HG02610 (cell line): ENCODE measurements around the gene RPL36A.
A peak's percentile ranks its signal among the peaks of the same experiment; 100 is the strongest.

Experiments used
- ATAC-seq: cut with Tn5 transposase; IDR thresholded peaks from one replicate; pipeline ENCODE4 v1.9.1; 2021; ENCODE audit warnings: mild to moderate bottlenecking, moderate library complexity; ENCODE audit not compliant: unreplicated experiment

Gene RPL36A

DNA sequence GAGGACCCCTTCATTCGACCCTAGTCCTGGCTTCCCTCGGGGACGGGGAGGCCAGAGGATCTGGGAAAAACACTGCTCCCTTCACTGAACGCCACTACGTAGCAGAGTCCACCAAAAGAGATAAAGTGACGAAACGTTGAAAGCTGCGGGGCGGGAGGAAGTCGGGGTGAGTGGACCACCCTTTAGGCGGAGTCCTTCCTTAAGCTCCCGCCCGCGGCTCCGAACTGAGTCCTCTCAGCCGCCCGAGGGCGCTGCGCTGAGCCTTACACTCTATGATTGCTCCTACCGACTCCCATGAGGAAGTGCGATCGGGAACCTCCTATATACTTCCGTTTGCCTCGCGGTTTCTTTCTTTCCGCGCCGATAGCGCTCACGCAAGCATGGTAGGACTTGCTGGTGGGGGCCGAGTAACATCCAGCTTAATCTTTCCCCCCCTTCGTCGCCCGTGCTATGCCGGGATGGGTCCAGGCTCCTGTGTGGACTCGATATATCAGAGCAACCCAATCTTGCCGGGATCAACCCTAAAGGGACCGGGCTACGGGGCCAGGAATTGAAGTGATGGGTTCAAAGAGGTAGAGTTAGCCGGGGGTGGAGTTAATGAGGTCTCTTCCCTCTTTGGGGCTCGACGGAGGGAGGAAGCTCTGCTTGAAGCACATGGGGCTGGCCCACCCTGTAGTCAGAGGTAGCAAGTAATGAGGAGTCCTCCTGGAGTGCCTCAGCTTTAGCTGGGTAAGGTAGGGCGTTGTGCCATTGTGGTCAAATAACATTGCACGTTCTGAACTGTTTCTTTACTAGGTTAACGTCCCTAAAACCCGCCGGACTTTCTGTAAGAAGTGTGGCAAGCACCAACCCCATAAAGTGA lies at the start of gene RPL36A:
Gene RPL36A, plus strand, starts transcription at position 348 of the 862 bp plus-strand sequence. Its CDS starts 33 bp downstream, at position 381.
- ATAC-seq: peak; percentile 86

DNA sequence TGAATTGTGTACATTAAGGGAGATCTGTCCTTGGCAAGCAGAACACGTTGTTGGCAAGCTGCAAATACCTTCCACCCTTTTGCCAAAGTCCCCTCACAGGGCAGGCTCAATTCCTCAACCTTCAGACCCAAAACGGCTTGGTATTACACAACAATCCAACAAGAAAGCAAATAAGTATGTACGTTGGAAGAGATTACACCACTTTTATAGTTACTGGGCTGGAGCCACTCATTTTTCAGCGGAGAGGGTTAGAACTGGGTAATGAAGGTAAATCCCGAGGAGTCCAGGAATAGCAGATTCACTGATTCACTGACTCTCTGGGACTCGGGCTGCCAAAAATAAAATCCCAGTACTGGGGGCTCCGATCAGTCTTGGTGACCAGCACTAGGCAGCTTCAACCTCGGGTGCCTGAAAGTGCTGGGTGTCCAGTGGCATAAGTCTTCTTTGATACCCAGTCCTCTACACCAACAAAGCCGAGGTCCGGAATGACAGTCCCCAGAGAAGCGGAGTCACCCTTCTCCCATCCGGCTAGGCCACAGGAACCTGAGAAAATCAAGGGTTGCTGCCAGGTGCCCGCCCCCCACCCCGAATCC lies 42.9 kb upstream of the RPL36A start:
- no peak for ATAC-seq

DNA sequence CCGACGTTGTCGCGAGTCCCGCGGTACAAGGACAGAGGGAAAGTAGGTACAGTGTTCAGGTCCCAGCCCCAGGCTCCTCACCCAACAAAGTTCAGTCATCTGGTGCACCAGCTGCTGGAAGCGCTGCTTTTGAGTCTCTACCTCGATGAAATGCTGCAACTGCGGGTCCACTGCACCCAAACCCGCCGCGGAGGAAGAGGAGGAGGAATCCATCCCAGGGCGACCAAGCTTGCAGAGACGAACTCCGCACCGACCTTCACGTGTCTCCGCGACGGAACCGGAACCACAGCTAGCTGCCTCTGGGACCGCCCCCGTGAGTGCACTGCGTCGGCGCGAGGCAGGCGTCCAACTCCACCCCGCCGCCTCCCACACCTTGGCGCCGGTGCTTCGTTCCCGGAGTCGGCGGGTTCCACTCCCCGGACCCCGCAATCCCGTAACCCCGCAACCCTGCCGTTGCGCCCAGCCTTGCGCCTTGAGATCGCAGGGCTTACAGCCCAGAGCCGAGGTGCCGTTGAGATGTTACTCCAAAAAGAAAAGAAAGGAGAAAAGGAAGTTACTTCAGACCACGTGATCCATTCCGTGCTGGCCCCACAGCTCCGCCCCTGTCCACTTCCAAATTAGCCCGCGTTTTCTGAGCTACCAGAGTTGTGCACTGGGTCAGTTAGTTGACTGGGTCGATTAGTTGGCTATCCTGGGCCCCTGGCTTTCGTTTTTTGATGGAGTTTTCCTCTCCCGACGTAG lies 42.2 kb upstream of the RPL36A start, which contains the start of gene TIMM8A:
Gene TIMM8A, minus strand, starts transcription at position 291 of the 741 bp plus-strand sequence. Its CDS starts 78 bp downstream, at position 213.
- peak; percentile 99 for ATAC-seq

DNA sequence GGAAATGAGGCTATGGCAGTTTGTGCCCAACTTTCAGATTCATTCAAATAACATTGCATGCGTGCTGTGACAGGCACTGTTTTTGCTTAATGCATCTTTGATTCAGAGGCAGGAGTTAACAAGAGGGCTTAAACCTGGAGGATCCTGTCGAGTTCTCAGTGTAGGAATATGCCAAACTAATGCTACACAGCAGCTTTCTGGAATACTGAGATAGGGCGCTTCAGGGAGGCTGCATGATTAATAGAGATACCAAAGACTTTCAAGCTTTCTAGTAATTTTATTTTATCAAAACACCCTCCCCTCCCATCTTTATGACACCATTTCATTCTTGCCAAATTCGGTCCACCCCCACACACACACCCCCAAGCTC lies 41.6 kb upstream of the RPL36A start:
- no peak for ATAC-seq

DNA sequence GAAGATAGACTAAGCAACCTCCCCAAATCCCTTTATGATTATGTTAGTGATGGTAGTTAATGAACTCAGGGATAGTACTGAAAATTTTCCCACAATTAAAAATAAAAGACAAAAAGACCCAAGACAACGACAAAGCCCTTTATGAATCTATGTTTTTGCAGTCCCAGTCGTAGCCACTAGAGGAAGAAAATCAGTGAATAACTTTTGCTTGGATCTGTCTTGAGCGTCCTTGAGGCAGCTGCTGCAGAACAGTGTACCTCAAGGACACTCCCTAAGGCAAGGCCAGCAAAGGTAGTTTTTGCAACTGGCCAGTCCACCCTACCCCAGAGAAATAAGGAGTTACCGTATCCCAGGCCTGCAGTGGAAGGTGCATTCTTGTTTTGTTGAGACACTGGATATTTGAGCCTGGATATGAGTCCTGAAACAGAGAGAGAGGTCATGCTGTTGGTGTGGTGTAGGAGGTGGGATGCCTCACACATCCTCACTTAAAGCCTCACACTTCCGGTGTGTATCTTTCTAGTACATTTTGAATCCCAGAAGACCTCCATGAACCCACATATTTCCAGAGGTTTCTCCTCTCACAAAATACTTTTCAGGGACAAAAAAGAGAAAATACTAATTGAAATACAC lies 33.5 kb upstream of the RPL36A start:
- no peak for ATAC-seq

DNA sequence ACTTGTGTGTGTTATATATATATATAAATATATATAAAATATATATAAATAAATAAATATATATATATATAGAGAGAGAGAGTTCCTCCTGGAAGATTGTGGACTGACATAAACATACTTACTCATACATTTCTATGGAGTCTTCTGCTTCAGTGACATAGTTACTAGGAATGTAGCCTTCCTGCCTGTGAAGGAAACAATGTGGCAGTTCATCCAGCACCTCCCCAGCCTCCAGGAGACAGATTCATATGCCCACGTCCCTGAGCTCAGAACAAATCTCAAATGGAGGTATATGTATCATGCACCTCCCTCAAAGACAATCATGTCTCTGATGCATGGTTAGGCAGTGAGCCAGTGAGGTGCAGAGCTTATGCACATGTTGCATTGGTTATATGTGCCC lies 30.8 kb upstream of the RPL36A start:
- no peak for ATAC-seq

DNA sequence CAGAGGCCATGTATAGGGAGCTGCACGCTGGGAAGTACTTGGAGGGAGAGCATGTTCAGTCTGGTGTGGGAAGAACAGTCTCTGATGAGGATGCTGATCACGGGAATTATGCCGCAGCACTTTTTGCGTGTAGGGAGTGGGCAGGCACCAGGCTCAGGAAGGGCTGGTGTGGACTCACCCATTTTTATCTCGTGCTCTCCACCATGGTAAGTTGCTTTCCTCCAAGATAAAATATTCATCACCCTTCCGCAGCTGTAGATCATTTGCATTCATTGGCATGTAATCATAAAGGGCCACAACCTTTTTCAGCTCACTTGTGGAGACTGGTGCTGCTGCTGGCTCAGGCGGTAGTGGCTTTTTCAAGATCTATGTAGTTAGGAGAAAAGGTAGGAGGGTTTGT lies 30.4 kb upstream of the RPL36A start:
- no peak for ATAC-seq

DNA sequence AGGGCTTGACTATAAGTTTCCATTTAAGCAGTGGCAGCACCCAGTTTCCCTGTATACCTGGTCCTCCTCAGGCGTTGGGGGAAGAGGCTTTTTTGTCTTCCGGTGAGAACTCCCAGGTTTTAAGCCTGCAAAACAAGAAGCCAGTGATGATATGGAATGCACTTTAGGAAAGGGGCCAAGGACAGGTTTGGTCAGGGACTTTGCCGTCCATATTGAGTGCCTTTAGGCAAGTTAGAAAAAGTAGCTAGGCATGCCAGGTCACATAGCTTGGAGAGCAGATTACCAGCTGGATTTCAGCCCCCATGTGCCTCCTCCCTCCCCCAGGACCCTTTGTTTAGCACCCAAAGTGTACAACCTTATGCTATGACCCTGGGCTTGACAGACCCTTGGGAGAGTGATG lies 28.7 kb upstream of the RPL36A start:
- ATAC-seq: no peak

DNA sequence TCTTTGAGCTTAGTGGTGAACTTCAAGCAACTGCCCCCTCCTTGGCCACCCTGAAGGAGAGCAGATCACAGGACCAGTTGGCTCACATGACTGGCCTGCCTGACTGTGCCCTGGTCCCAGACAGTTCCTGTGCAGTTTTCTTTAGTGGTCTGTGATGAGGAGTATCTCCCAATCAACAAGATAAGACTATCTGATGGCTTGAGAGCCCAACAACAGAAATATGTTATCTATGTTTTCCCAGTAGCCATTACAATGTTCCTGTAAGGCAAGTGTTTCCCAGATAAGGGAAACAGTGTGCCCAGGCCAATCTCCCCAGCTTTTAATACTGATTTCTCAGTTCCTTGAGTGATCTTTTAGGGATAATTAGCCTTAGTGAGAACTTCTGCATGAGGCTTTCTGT lies 28.1 kb upstream of the RPL36A start:
- no peak for ATAC-seq

DNA sequence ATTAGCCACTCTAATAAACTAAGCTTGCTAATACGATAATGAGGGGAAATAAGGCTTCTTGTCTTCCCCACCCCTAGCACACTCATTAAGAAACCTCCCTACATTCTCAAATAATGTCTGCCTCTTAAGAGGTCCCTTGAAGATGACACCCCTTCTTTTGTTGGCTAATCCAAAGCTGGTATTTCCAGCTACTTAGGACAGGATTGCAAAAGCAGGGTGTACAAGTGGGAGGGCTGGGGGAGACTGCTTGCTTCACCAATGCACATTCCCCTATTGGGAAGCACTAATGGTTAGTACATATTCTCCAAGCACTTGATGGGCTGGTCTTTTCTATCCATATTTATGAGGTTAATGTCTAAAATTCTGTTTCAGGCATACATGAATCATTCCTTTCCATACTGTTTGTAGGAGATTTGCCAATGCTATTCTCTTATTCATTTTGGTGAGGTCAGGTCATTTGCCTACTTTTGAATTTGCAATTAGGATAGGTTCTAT lies 25.5 kb upstream of the RPL36A start:
- ATAC-seq: no peak

DNA sequence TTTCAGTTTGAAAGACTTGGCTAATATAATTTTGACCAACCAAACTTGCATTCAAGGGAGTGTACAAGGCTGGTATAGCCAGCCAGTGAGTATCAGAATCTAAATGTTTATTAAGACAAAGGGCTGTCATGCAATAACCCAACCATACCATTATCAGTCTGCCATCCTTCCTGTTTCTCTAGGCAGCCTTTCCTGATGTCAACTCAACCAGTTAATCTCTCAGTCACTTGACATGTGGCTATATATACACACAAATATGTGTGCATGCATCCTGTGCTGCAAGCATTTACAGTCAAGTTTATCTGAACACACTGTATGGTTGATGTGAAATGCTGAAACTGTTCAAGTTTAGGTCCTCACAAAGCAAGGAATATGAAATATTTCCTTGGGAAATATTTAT lies 22.0 kb upstream of the RPL36A start:
- ATAC-seq: no peak

DNA sequence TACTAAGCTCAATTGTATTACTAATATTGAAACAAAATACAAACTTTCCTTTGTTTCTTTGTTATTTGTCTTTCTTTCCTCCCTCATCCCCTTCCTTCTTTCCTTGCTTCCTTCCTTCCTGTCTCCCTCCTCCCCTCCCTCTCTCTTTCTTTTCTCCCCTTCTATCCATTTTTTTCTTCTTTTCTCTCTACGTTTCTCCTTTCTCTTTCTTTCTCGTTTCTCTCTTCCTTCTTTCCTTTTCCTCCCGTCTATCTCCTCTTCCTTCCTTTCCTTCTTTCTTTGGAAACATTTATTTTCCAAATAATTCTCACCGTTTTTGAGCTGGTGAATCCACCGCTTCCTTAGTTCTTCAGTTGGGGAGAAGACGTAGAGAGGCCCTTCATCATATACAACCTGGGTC lies 21.1 kb upstream of the RPL36A start:
- no peak for ATAC-seq

DNA sequence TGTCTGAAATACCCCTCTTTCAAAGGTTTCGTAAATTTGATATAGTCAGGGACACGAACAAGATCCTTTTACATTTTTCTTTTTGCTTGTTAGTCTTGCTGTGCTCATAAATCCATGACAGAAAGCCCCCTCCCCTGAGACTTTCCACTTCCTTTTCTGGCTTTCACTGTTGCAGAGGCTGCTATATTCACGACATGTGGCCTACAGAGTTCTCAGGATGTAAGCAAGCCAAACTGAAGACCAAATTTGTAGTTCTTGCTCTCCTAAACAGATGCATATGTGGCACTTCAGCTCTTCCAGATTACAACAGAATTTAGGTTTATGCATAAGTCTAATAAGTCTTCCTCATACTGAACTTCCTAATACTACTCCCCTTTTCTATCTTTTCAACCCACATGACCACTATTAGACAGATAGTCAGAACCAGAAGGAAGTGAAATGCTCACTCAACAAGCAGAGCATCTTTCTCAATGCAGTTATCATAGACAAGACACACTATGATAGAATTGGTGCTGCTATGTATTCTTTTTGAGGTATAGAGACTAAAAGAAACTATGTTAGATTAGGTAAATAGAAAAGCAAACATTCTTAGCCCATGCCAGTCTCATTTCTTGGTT lies 19.8 kb upstream of the RPL36A start:
- peak; percentile 83 for ATAC-seq

DNA sequence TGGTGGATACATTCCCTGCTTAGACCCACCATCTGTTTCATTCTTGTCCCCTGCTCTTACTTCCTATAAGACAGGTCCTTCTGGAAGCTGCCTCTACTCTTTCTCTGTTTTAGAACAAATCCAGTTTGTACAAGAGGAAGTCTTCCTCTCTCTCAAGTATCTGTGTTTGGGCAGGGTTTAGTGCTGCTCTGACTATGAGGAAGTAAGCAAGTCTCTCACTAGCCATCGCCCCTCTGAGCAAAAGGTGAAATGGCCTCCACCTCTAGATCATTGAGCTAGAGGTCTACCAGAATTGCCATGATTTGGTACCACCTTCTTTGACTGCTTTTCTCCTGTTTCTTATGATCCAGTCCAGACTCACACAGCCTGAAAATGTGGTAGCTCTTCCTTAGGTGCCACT lies 13.3 kb upstream of the RPL36A start:
- no peak for ATAC-seq

DNA sequence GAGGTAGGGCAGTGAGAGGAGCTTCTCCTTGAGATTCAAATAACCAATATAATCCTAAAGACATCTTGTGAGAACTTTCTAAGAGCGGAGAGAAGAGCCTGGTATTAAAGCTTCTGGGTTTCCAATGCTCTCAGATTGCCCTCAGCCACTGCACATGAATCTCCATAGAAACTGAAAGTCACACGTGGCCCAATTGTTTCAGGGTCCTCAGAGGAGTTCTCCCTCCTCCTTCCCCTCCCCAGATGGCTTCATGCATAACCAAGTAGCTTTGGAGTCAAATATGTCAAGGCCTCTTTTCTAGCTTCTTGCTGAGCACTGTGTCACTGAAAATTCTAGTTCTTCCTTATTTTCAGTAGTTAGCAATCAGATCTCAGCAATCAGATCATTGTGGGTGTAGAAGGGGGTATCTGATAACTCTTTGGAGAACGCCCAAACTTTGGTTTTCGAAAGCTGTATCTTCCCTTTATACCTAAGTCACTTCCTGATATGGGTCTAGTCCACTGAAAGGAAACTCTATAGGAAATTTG lies 7.1 kb upstream of the RPL36A start:
- ATAC-seq: peak; percentile 81

DNA sequence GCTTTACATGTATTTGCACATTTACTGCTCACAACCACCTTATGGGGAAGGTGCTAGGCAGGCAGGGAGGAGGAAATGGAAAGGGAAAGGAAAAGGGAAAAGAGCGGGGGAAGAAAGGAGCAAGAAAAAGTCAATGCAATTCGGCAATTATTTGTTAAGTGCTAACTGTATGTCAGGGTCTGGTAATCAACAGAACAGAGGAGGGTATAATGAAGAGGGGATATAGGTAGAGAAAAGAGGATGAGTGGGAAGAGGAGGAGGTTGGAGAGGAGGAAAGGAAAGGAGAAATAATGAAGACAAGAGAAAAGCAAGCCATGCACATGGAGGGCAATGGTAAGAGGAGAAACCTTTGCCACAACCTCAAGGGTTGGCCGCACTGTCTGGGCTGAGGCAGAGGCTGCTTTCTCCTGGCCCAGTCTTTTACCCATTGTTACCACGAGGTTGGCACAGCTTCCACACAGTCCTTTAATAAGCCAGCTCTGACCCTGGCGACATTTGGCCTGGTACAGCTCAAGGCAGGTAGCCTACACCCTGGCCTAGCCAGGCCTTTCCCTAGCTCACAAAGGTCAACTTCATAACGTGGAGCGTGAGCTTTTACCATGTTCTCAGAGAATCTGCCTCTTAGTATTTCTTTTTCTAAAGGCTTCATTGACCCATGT lies 5.7 kb upstream of the RPL36A start:
- no peak for ATAC-seq

DNA sequence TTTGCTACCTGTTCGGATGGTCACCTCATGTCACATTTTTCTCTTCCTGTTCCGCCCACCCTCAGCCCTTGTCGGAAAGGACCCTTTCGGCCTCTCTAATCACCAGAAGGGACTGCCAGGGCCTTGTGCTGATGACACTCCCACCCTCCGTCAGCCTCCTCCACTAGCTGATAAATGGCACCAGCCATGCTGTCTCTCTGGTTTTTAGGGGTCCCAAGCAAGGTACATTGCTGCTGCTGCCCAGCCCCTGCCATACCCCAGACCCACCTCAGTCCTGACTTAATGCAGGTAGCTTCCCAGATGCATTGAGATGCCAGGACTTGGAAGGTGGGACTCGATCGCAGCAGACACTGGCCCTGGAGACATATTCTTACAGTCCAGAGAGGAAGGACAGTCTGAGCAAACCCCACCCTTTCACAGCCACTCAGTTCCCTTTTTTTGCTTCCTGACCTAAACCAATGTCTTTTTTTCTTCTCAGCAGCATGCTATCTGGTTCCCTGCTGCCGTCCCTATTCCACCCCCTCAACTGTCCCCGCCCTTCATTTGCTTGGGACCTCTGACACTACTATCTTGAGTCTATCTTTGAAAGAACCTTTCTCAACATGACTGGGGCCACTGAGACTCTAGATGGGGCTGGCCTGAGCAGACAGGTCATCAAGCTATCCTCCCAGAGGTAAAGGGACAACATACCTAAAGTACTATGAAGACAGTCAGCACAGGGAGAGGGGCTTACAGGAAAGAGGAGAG lies 4.8 kb upstream of the RPL36A start, which contains the start of gene BTK:
Gene BTK, minus strand, starts transcription at position 397 of the 747 bp plus-strand sequence. CDS start 10,907 bp downstream, outside the sequence.
- peak; percentile 67 for ATAC-seq

DNA sequence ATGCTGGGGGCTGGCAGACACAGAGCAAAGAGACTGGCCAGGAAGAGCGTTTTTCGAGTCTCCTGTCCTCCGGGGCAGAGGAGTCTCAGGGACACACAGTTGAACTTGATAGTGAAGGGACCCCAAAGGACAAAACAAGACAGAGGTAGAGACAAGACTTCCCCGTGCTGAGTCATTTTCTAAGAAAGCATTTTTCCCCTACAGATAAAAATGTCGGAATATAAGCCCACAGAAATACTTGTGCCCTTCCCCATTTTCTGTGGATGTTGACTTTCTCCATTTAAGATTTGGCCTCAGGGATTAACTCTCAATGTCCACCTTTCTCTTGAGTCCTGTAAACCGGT lies 4.3 kb upstream of the RPL36A start:
- ATAC-seq: no peak

DNA sequence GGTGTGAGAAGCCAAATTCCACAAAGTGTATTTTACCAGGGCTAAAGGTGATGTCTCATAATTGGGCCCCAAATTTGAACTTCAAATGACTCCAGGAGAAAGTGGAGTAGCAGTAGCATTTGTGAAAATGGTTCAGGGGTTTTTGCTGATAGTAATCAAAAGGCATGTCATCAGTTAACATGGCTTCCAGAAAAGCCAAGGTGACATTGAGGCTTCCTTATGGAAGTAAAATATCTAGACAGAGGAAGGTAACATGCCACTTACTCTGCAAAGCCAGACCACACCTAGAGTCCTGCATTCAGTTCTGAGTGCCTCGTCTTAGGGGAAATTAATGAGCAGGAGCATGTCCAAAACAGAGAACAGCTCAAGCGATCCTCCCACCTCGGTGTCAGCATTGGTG lies 2.2 kb upstream of the RPL36A start:
- no peak for ATAC-seq
